A673 (cell line): ENCODE results near the gene IWS1. TPM values are rescaled to one million over a fixed set of nuclear protein-coding genes. Genes with fewer than 3 reads are reported as not detected.

Source experiments
- BruUV-seq: library from RNA; stranded (reverse); fragments of 400-500 nt; replicated peaks from 2 replicates; lab custom pipeline; 2021; lab: Mats Ljungman, UMichigan
- CTCF ChIA-PET: fragments of 300-600 bp; sonication (Branson Sonifier 250); formaldehyde crosslinking; loops from one replicate; lab custom pipeline; 2022; ENCODE audit warnings: antibody characterized with exemption; lab: Charles Lee
- POLR2A ChIA-PET: fragments of 300-600 bp; sonication (Branson Sonifier 250); formaldehyde crosslinking; loops from one replicate; lab custom pipeline; 2022; ENCODE audit warnings: antibody characterized with exemption; ENCODE audit not compliant: low non-redundant PET; lab: Charles Lee
- DNase-seq: peaks from one replicate; pipeline ENCODE4 v3.0.0-alpha.2; 2015; ENCODE audit warnings: low spot score
- H3K27ac ChIP-seq: fragments of 200-600 bp; sonication (generic); 2 replicates; pipeline ENCODE4 v1.5.1; 2016; ENCODE audit warnings: mixed run types, low read depth, mild to moderate bottlenecking, mixed read lengths, antibody characterized with exemption, low read length; ENCODE audit not compliant: poor library complexity, severe bottlenecking
- H3K27me3 ChIP-seq: fragments of 200-600 bp; sonication (generic); replicated peaks from 2 replicates; pipeline ENCODE4 v1.6.1; 2017; ENCODE audit warnings: mixed run types, low read depth, mild to moderate bottlenecking, mixed read lengths, antibody characterized with exemption, low read length; ENCODE audit not compliant: insufficient read depth, poor library complexity
- H3K36me3 ChIP-seq: fragments of 200-600 bp; sonication (generic); 2 replicates; pipeline ENCODE4 v1.6.1; 2016; ENCODE audit warnings: mixed run types, mild to moderate bottlenecking, mixed read lengths, antibody characterized with exemption, low read length; ENCODE audit not compliant: insufficient read depth, poor library complexity, severe bottlenecking
- H3K4me1 ChIP-seq: fragments of 200-600 bp; sonication (generic); 2 replicates; pipeline ENCODE4 v1.6.1; 2017; ENCODE audit warnings: mixed run types, mild to moderate bottlenecking, mixed read lengths, antibody characterized with exemption, low read length; ENCODE audit not compliant: insufficient read depth, poor library complexity, severe bottlenecking
- H3K4me3 ChIP-seq: fragments of 200-600 bp; sonication (generic); 2 replicates; pipeline ENCODE4 v1.5.1; 2016; ENCODE audit warnings: low read depth, mixed run types, mild to moderate bottlenecking, mixed read lengths, low read length; ENCODE audit not compliant: poor library complexity, severe bottlenecking
- H3K9me3 ChIP-seq: fragments of 200-600 bp; sonication (generic); 2 replicates; pipeline ENCODE4 v1.6.1; 2016; ENCODE audit warnings: mixed run types, low read depth, mild to moderate bottlenecking, mixed read lengths, antibody characterized with exemption, low read length; ENCODE audit not compliant: poor library complexity, severe bottlenecking
- CTCF ChIP-seq: fragments of 300-800, 200-600 bp; sonication (generic); conservative IDR thresholded peaks from 2 replicates; pipeline ENCODE4 v1.5.1; 2017; ENCODE audit warnings: low read depth, mild to moderate bottlenecking, antibody characterized with exemption, low read length, moderate library complexity, mixed read lengths
- EZH2 ChIP-seq: fragments of 200-600 bp; sonication (generic); IDR thresholded peaks from 2 replicates; pipeline ENCODE4 v1.6.1; 2017; ENCODE audit warnings: borderline replicate concordance, low read depth, mild to moderate bottlenecking, mixed read lengths, antibody characterized with exemption, low read length; ENCODE audit not compliant: poor library complexity, severe bottlenecking
- intact Hi-C: fragments of 100-400 bp; cut with micrococcal nuclease; formaldehyde crosslinking; loops from one replicate; pipeline ENCODE4 v1.10.0; 2022; ENCODE audit not compliant: unreplicated experiment
- total RNA-seq: library from RNA; stranded (reverse); gene quantifications from 2 replicates; pipeline ENCODE4 v1.2.3, GENCODE V29; 2021

Gene IWS1
- total RNA-seq, 1 experiment from 2014 or later = 67.2 TPM

GRCh38 chr2:127482031-127482430, 44.3 kb downstream of the IWS1 start:
- intact Hi-C loops = loop anchor here (1.0 kb wide), 1 partner anchor 13 kb away; no protein-coding TSS in a partner anchor
- ChIA-PET CTCF (no interaction called here), POLR2A (no interaction called here)

GRCh38 chr2:127479866-127480743, 46.2 kb downstream of the IWS1 start:
- ChIA-PET POLR2A (no interaction called here), CTCF (interaction anchor here (0.9 to 1.6 kb wide), 4 partner anchors 11 to 283 kb away, joined by 3 to 14 read pairs (median 8); partner anchors contain the start of gene ERCC3)
- Histone ChIP-seq H3K4me3 (no peak overlapping the region), H3K27me3 (no peaks in the 10 kb centered on the region), H3K27ac (no peak overlapping the region), H3K36me3 (peaks cover 39% of the 10 kb centered on the region), H3K4me1 (no peaks in the 10 kb centered on the region), H3K9me3 (no peaks in the 10 kb centered on the region)
- DNase-seq = peak; percentile 23
- intact Hi-C loops = loop anchor here (1.0 kb wide), 2 partner anchors 156 to 283 kb away; no protein-coding TSS in a partner anchor
- BruUV-seq = no TSS peak
- TF ChIP-seq EZH2 (no peak), CTCF (no peak)

More at GRCh38 chr2:127482031-127482430, 44.3 kb downstream of the IWS1 start:
- Histone ChIP-seq H3K4me3 (no peak overlapping the region), H3K4me1 (peaks cover 13% of the 10 kb centered on the region), H3K27ac (no peak overlapping the region), H3K36me3 (peaks cover 56% of the 10 kb centered on the region), H3K27me3 (no peaks in the 10 kb centered on the region), H3K9me3 (no peaks in the 10 kb centered on the region)
- DNase-seq = no peak
- no TSS peak for BruUV-seq
- TF ChIP-seq CTCF (no peak), EZH2 (no peak)

- H3K36me3 ChIP-seq = peaks cover 37% of the 10 kb centered on the region
- no peaks in the 10 kb centered on the region for H3K4me1 ChIP-seq
- no peaks in the 10 kb centered on the region for H3K27me3 ChIP-seq
- no TSS peak for BruUV-seq
- POLR2A ChIA-PET = interaction anchor here (0.7 kb wide), 2 partner anchors 370 to 1074 kb away, joined by 3 to 5 read pairs; no protein-coding TSS in a partner anchor
- DNase-seq = peak; percentile 75
- TF ChIP-seq CTCF (peak; percentile 76), EZH2 (no peak)
- no peak overlapping the region for H3K4me3 ChIP-seq
- intact Hi-C loops = loop anchor here (1.0 kb wide), 2 partner anchors 155 to 282 kb away; no protein-coding TSS in a partner anchor
- no peaks in the 10 kb centered on the region for H3K9me3 ChIP-seq
- CTCF ChIA-PET = interaction anchor here (0.9 to 1.6 kb wide), 5 partner anchors 11 to 282 kb away, joined by 3 to 14 read pairs (median 5); partner anchors contain the start of gene ERCC3
- H3K27ac ChIP-seq = no peak overlapping the region
Observed at GRCh38 chr2:127479219-127479825, 47.0 kb downstream of the IWS1 start.
